ENCODE measurements around the gene NPTXR.
"Not testable (repeated sequence)": the region's sequence is repeated elsewhere in the genome, so short reads cannot be mapped to it uniquely, and the experiment has no call there.

NPTXR gene

DNA sequence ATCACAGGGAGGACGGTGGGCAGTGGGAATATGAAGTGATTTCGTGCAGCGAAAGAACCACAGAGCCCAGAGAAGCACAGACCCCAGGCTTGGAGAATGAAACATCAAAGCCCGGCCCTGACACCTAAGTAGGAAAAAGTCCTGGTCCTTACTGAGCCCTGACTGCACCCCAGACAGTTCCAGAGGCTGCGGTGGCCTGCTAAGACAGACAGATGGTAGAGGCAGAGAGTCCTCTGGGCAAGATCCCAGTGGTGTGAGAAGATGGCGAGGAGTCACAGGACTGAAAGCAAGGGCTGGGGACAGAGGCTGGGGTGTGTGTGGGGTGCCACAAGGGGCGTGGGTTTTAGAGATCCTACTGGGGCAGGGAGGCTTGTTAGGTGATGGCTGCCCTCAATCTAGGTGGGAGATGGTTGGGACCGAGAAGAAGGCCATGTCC lies 24.5 kb upstream of the NPTXR start:
- DNase-seq = no peak

DNA sequence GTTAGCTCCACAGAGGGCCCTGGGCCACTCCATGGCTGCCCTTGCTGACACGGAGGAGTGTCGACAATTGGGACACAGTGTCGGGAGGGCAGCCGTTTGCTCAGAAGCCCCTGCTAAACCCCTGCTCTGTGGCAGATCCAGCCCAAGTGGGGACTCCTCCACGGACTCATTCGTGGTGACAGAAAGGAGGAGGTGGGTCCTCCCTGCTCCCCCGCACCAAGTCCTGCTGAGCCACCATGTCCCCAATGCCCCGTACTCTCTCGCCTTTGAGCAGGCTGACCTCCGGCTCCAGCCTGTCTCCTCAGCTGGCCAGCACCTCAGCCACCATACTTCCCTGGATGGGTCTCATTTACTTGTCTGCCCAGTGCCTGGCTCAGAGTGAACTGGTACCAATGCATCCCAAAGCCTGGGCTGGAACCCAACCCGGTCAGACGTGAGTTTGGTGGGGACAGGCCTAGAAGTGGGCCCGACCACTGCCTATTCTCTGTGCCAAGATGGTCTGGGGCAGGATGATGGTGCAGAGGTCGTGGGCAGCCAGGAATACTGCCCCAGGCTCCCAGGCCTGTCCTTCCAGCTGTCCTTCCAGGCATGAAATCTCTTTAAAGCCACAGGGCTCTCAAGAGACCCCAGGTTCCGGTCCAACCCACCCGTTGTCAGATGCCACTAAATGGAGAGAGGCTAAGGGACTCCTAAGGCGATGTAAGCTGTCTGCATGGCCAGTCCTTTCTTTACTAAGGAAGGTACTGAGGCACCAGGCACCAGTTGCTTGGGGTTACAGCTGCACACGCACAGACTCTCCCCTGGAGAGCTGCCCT lies 23.9 kb upstream of the NPTXR start:
- DNase-seq = no peak

DNA sequence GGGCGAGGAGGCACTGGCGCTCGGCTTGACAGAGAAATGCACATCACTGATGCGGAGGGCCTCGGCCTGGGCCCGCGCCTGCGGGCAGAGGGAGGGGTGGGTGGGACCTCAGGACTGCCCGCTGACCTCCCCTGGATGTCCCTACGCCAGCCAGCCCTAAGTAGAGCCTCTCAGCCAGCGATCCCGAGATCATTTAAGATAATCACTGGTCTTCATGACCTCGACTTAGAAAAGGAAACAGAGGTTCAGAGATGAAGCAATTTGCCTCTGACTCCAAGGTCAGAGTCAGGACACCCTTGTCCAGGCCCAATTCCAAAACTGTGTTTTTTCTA lies 23.3 kb upstream of the NPTXR start:
- DNase-seq = no peak

DNA sequence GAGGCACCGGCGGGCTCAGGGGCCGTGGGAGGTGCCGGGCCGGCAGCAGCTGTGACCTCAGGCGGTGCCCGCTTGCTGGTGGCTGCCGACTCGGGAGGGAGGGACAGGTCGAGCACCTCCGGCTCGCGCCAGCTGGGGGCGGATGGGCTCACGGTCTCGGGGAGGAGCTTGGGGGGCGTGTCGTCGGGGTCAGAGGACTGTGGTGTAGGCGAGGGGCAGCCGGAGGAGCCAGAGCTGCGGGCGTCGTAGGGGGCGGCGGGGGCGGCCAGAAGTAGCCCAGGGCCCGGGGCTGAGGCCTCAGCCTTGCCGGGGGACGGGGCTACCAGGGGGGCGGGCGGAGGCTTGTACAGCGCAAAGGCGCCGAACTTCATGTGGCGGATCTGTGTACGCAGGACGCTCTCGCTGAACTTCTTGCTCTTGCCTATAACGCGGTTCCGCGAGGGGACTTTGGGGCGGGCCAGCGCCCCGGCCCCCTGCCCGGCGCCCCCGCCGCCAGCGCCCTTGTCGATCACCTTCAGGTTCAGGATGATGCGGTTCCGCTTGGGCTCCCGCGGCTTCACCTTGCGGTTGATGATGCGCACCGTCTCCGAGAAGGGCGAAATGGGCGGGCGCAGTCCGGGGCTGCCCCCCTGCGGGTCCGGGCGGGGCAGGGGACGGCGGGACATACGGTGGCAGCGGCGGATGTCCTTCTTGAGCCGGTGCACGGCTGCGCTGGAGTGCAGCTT lies 22.7 kb upstream of the NPTXR start:
- no peak for DNase-seq

DNA sequence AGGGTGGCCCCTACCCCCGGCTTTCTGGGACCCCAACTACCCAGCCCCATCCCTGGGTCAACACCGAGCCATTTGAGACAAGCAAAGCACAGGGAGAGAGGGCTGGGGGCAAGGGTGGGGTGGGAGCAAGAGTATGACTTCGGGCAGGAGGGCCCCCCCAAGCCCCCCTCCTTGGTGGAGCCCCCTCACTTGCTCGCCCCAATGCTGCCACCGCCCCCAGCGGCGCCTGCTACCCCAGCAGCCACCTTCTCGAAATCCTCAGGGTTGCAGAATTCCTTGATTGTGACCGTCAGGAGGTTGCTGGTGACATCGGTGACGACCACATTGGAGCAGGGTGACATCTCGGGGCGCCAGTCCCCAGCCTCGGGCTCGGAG lies 22.2 kb upstream of the NPTXR start:
- DNase-seq = no peak

DNA sequence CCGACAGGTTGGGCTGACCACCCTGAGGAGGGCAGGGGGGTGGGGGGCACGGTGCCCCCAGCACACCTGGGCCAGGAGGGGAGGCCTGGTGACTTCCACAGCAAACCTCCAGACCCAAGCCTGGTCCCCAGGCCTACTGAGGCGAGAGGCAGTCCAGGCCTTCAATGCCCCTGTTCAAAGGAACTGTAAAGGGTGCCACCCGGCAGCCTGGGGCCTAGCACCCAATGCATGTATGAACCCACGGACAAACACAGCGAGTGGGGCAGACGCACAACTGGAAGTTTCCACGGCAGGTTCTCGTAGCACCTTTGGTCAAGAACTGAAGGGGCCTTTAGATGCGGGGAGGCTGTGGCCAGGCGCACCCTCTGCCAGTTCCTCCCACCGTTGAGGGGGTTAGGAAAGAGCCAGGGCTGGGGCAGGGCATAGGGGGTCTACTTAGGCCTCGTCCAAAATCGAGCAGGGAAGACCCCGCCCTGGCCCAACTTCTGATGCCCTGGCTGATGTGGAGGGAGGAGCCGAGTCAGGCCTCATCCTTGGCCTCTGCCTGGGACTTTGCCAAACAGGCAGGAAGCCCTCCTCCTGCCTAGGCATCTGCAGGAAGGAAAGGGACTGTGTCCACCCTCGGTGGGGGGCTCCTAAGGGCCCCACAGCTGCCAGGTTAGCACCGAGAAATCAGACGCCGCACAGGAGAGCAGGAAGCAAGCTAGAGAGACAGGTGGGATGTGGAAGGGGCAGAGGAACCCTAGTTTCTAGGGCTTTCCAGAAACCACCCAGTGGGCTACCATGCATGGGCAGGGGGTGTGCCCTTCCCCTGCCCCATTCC lies 21.6 kb upstream of the NPTXR start:
- no peak for DNase-seq

DNA sequence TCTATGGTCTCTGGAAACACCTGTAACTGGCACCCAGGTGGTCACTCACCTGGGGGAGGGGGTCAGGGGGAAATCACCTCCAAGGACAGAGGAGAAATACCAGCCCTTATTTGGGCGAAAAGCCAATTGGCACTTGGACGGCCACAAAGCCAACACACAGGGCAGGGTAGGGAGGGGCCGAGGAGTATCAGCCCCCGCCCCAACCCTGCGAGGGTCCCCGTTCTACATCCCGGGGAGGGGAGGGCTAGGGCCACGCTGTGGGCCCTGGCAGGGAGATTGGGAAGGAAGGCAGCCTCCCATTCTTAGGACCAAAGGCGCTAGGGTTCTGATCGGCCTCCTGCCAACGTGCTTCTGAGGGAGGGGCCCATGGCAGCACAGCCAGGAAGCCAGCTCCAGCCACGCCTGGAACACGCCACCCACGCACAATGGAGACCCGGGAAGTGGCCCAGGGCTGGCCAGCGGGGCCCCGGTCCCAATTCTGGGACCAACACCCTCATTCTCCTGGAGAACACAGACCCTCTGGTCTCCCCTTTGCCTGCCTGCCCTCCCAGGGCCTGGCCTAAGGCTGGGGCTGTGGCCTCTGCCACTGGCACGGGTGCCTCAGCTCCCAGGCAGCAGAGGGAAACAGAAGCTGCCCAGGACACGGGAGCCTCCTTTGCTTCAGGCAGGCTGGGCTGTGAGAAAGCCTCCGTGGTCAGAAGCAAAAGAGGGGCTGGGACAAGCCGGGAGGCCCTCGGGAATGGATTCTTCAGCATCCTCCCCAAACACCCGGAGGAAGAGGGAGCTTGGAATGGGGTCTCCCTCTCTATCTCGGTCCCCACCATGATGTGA lies 20.7 kb upstream of the NPTXR start:
- no peak for DNase-seq

DNA sequence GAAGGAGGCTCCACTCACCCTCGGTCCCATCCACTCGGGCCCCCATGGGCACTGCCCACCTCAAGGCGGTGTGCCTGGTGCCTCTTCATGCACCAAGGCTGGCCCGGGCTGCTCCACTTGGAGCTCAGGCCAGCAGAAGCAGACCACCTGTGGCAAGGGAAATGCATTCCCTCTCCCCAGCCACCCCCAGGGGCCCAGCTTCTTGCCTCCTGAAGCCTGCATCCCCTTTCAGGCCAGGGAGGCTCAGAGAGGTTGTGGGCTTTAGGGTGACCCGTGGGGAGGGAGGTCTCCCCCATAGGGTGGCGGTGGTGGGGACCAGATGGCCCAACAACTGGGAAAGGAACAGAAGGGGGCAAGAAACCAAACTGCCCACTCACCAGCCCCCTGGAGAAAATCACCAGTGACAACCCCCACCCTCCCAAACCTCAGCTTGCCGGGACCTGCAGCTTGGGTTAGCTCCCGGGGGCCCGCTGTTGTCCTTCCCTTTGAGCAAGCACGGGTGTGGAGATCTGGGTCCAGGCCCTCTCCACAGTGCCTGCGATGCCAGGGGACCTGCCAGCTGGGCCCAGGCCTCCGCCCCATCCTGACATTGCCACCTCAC lies 19.8 kb upstream of the NPTXR start:
- DNase-seq = no peak

DNA sequence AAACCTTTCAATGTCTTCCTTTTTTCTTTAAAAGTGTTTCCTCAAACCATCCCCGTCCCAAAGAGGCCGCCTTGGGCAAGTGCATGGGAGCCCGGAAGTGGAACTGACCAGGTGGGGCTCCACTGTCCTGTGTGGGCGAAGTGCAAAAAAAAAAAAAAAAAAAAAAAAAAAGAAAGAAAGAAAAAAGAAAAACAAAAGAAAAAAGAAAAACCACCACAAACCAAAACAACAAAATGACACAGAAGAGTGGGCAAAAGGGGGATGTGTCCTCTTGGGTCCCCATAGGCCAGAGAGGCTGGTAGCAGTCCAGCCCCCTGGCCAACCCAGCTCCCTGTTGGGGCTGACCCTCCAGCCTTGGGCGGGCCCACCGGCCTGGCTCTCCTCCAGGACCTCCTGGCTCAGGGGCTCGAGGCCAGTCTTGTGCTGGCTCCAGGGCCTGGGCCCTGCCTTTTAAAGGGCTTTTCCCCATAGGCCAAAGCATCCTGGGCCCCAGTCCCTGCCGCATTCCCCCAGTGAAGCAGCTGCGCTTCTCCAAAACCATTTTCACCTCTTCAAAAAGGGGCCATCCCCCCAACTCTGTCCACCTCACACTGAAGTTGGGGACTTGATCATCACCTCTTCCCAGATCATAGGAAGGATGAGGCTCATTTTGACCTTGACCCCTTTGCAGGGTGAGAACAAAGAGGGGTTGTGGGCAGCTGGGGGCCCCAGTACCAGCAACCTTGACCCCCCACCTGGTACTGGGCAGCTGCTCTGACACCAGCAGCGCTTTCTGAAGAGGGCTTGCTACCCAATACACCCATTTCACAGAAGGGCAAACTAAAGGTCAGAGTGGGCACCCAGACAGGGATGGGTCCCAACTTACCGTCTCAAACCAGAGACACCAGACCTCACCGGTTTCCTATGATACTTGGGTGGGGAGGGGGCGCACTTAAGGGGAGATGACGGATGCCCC lies 18.8 kb upstream of the NPTXR start:
- DNase-seq = no peak

DNA sequence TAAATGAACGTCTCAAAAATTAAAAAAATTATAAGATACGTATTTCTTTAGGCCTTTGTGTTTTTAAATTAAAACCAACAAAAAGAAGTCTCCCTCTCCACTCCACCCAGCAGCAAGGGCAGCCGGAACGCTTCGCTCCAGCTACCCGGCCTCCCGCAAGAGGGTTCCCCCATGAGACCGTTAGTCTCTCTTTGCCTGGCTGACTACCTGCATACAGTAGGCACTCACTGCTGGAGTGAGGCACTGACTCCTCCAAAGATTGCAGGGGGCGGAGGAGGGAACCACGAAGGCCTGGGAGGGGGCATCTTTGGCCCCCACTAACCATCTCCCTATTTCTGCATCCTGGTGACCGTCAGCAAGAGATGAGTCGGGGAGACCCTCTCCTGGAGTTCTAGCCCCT lies 18.1 kb upstream of the NPTXR start:
- DNase-seq = no peak

DNA sequence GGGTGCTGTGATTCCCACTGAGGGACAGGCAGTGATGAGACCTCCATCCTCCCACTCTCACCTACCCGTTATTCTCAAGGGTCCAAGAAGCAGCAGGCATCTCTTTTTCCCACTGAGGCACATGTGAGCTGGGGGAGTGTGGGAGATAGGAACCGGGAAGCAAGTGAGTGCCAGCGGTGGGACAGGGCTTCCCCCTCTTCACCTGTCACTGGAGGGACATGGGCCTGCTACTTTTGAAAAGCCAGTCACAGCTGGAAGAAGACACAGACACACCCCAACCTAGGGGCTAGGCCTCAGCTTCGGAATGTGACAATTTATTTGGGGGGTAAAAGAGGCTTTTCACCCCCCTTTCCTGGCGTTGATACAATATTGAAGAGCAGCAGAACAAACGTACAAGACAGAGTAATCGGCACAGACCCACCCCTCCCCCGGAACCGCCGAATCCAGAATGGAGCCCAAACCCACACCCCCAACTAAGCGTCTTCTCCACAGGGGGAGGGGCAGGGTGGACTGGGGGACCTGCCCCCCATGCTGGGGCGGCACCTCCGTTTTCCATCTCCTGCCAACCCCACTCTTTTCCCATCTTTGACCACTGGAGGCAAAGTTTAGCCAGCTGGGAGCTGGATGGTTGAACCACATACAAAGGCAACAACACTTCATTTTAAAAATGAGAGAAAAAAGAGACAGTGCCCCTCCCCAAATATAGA lies 17.5 kb upstream of the NPTXR start:
- no peak for DNase-seq

DNA sequence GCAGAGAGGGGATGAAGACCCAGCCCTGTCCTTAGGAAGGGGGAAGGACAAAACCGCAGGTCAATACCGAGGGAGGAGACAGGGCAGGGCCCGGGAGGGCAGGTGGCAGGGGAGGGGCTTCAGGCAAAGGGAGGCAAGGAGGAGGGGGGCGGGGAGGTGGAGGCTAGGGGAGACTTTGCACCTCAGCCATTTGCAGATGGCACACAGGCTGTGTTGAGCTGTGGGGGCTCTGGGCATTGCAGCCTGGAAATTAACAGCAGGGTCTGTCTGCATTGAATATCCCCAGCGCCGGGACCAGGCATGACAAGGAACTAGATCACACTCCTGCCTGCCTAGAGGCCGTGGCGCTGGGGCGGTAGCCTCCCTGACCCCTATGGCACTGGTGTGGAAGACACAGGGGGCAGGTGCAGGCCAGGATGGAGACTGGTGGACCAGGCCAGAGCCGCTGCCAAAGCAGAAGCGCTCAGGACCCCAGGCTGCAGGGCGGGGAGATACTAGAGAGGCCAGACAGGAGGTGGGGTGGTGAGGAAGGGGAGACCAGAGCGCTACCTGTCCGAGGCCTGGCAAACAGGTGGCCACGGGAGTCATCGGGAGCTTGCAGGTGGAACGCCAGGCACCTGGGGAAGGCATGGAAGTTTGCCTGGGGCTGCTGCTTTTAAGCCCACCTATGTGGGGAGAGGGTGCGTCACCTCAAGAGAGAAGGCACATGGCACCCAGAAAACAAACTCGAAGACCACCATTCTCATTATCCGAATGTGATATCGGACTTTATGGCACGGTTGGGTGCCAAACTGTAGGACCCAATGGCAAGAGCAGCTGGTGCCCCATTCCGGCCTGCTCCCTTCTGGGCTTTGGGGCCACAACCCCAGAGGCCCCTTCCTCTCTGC lies 16.7 kb upstream of the NPTXR start:
- no peak for DNase-seq

DNA sequence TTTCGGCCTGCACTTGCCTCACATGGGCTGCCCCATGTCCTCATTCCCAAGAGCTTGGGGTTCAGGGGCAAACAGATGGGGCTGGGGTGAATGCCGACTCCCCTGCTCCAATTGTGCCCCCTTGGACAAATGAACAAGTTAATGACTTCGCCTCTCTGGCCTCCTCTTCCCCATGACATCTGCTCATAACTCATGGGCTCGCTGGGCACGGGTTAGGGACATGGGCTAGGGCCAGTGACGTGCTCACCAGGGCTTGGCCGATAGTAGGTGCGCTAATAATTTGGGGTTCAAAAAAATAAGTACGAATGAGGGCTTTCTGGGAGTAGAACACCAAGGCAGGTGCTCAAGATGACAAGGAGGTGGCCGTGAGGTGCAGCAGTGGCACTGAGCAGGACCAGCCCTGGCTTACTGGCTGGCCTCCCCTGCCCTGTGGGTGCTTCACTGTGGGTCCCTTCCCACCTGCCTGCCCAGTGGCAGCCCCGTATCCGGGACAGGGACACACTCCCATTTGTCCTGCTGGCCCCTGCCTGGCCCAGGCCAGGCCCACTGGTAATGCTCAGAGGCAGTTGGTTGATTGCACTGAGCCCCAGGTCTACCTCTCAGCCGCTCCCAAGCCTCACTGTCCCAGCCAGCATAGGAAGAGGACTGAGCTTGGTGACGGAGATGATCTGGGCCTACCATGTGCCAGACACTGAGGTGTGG lies 15.9 kb upstream of the NPTXR start:
- no peak for DNase-seq

DNA sequence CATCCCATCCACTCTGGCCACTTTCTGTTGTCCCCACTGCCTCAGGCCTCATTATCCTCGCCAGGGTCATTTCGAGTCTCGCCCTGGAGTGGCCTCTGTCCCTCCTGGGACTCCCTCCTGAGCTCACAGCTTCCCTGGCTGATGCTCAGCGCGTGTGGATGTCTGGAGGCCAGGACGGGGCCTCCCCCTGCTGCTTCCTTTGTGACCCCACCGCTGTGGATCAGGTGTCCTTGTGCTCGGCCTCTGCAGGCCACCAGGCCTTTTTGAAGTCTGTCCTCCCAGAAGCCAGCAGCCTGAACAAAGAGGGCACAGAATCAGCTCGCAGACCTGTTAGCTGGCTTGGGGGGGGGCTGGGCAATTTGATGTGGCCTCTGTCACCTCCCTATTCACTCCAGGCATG lies 14.7 kb upstream of the NPTXR start:
- DNase-seq = no peak

DNA sequence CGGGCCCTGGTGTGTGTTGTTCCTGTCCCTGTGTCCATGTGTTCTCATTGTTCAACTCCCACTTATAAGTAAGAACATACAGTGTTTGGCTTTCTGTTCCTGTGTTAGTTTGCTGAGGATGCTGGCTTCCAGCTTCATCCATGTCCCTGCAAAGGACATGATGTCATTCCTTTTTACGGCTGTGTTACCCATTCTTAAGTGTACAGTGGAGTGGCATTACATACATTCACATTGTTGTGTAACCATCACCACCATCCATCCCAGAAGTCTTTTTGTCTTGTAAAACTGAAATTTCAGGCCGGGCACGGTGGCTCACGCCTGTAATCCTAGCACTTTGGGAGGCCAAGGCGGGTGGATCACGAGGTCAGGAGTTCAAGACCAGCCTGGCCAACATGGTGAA lies 10.6 kb upstream of the NPTXR start:
- DNase-seq = not testable (repeated sequence)

DNA sequence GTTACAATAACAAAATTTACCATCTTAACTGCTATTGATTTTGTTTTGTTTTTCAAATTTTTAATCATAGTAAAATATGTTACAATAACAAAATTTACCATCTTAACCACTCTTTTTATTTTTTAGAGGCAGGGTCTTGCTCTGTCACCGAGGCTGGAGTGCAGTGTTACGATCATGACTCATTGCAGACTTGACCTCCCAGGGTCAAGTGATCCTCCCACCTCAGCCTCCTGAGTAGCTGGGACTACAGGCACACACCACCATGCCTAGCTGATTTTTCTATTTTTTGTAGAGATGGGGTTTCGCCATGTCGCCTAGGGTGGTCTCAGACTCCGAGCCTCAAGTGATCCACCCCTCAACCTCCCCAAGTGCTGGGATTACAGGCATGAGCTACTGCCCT lies 10.1 kb upstream of the NPTXR start:
- DNase-seq = not testable (repeated sequence)

DNA sequence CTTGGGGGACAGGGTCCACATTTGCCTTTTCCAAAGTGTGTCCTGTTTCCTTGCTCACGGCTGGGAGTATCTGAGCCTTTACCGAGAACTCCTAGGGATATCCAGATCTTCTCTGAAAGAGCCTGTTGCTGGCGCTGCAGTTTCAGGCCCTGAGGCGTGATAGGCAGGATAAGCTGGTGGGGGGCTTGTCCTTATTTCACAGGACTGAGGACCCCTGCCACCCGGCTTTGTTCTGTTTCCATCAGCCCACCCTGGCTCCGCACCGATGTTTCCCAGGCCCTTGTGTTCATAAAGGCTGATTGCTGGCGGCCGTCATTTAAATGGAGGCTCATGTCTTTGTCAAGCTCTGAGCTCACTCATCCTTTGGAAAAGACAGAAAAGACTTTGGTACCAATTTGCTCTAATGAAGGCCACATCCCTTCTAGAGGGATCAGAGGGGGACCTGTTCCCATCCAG lies 9.4 kb upstream of the NPTXR start:
- DNase-seq = no peak

DNA sequence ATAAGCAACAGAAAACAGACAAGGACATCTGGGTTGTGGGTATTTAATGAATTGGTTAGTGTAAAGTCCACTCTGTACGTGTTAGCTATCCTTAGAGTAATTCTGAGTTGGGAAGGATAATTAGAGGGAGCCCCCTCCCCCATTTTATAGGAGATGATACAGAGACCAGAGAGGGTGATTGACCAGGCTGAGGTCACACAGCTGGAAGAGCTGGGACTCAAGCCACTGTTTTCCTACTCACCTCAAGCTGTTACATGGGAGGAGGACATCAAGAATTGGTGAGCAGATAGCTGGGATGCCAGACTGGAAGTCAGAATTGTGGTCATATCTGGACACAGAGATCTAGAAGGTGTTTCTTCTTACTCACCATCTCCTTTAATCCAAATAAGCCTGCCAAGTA lies 8.7 kb upstream of the NPTXR start:
- no peak for DNase-seq
